Progenitor cell of endocrine pancreas (in vitro differentiated cells): ENCODE data around the gene STON1. TPM values are rescaled to one million over a fixed set of nuclear protein-coding genes. Genes with fewer than 3 reads are reported as not detected.

Experiments used
- DNase-seq: peaks from one replicate; pipeline ENCODE4 v3.0.0; 2021; ENCODE audit warnings: low spot score; ENCODE audit not compliant: unreplicated experiment
- H3K27ac Mint-ChIP-seq: 2 replicates; pipeline ENCODE4 v1.8.0; 2021; ENCODE audit warnings: mild to moderate bottlenecking, moderate library complexity, mixed read lengths
- H3K27me3 Mint-ChIP-seq: 2 replicates; pipeline ENCODE4 v1.8.0; 2021; ENCODE audit warnings: mixed read lengths
- H3K36me3 Mint-ChIP-seq: 2 replicates; pipeline ENCODE4 v1.8.0; 2022; ENCODE audit warnings: mixed read lengths; ENCODE audit not compliant: insufficient read depth
- H3K4me1 Mint-ChIP-seq: 2 replicates; pipeline ENCODE4 v1.8.0; 2021; ENCODE audit warnings: low read depth, mixed read lengths
- H3K4me3 Mint-ChIP-seq: 2 replicates; pipeline ENCODE4 v1.8.0; 2021; ENCODE audit warnings: low read depth, mild to moderate bottlenecking, moderate library complexity, mixed read lengths
- H3K9me3 Mint-ChIP-seq: 2 replicates; pipeline ENCODE4 v1.8.0; 2021; ENCODE audit warnings: low read depth, mixed read lengths
- total RNA-seq: library from RNA; stranded (reverse); gene quantifications from 2 replicates; pipeline ENCODE4 v1.2.1, GENCODE V29; 2021
- TF ChIP-seq, protein P1 (sequence below): fragments of 200-600 bp; sonication (generic); IDR thresholded peaks from one replicate; pipeline ENCODE4 v1.5.0; 2021; ENCODE audit warnings: antibody characterized with exemption, mild to moderate bottlenecking; ENCODE audit not compliant: unreplicated experiment

STON1 gene
- total RNA-seq, 1 donor from 2014 or later = 8.6 TPM

DNA sequence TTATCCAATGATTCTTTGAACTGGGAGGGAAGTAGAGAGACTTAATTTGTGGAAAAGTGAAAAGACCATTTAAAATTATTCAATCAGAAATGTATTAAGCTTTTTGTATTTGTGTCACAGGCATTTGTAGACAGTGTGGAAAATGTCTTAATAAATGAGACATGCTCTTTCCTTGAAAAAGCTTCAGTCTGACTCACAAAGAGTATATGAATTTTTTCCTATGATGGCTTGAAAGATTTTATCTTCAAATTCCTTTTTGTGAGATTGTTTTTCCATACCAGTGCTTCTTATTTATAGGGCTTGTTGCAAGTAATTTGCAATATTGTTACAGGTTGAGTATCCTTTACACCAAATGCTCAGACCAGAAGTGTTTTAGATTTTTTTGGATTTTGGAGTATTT lies 39.5 kb downstream of the STON1 start:
- Mint-ChIP-seq H3K9me3 (no peaks in the 10 kb centered on the region), H3K4me3 (no peak overlapping the region), H3K36me3 (no peaks in the 10 kb centered on the region)

DNA sequence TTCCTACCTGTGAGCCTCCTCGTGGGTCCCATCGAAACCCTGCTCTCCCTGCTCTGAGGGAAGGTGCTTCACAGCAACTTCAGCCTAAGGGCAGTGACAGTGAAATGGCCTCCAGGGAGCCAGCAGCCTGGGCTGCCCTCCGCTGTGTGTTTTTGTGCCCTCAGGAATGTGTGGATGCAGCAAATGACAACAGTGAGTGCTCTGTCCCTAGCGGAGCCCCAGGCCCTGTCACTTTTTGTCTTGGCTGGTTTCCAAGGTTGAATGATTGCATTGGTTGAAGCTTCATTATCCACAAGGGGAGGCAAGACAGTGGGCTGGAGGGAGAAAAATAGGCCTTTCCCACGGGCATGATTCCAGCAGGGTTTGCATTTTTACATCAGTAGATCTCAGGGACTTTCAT lies 42.9 kb downstream of the STON1 start:
- Mint-ChIP-seq H3K4me1 (peaks cover 1% of the 10 kb centered on the region), H3K4me3 (no peak overlapping the region), H3K36me3 (no peaks in the 10 kb centered on the region), H3K27ac (no peak overlapping the region), H3K9me3 (no peaks in the 10 kb centered on the region), H3K27me3 (no peaks in the 10 kb centered on the region)
- DNase-seq = no peak
- TF ChIP-seq, protein P1, sequence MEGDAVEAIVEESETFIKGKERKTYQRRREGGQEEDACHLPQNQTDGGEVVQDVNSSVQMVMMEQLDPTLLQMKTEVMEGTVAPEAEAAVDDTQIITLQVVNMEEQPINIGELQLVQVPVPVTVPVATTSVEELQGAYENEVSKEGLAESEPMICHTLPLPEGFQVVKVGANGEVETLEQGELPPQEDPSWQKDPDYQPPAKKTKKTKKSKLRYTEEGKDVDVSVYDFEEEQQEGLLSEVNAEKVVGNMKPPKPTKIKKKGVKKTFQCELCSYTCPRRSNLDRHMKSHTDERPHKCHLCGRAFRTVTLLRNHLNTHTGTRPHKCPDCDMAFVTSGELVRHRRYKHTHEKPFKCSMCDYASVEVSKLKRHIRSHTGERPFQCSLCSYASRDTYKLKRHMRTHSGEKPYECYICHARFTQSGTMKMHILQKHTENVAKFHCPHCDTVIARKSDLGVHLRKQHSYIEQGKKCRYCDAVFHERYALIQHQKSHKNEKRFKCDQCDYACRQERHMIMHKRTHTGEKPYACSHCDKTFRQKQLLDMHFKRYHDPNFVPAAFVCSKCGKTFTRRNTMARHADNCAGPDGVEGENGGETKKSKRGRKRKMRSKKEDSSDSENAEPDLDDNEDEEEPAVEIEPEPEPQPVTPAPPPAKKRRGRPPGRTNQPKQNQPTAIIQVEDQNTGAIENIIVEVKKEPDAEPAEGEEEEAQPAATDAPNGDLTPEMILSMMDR = no peak

More for the DNA sequence above, 39.5 kb downstream of the STON1 start:
- Mint-ChIP-seq H3K27ac (no peak overlapping the region), H3K27me3 (no peaks in the 10 kb centered on the region), H3K4me1 (peaks cover 6% of the 10 kb centered on the region)
- no peak for DNase-seq
- TF ChIP-seq, protein P1 = no peak

DNA sequence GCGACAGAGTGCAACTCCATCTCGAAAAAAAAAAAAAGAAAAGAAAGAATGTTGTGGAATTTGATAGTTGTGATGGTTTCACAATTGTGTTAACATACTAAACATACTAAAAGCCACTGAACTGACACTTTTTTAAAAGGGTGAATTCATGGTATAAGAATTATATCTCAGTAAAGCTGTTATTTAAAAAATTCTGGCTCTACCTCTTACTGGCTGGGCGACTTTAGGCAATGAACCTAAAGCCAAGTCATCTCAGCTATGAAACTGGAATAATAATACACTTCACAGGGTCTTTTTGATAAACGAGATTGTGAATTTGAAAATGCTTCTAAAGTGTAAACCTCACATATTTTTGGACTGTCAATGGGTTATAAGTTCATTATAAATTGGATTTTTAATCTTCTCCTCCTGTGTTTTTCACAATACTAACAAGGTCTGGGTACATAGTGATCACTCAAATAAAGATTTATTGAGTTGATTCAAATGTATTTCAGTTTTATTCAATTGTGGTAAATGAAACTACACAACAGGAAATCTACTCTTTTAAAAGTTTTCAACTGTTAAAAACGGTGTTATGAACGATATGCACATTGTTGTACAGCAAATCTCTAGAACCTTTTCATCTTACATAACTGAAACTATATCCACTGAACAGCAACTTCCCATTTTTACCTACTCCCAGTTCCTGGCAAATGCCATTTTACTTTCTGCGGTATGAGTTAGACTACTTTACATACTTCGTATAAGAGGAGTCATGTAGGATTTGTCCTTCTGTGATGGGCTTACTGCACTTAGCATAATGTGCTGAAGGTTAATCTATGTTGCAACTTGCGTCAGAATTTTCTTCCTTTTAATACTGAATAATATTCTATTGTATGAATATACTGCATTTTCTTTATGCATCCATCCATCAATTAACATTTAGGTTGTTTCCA lies 44.7 kb downstream of the STON1 start:
- peaks cover 1% of the 10 kb centered on the region for H3K4me1 Mint-ChIP-seq
- no peak for DNase-seq
- H3K9me3 Mint-ChIP-seq = no peaks in the 10 kb centered on the region
- no peaks in the 10 kb centered on the region for H3K27me3 Mint-ChIP-seq
- no peak overlapping the region for H3K4me3 Mint-ChIP-seq
- H3K36me3 Mint-ChIP-seq = peaks cover 2% of the 10 kb centered on the region
- H3K27ac Mint-ChIP-seq = no peak overlapping the region
- TF ChIP-seq, protein P1 = no peak

DNA sequence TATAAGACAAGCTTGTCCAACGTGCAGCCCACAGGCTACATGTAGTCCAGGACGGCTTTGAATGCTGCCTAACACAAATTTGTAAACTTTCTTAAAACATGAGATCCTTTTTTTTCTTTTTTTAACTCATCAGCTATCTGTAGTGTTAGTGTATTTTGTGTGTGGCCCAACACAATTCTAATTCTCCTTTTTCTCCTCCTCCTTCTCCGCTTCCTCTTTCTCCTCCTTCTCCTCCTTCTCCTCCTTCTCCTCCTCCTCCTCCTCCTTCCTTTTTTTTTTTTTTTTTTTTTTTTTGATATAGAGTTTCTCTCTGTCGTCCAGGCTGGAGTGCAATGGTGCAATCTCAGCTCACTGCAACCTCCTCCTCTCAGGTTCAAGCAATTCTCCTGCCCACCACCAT lies 48.4 kb downstream of the STON1 start:
- Mint-ChIP-seq H3K27ac (no peak overlapping the region), H3K9me3 (peaks cover 3% of the 10 kb centered on the region), H3K4me1 (no peaks in the 10 kb centered on the region), H3K4me3 (no peak overlapping the region), H3K36me3 (peaks cover 14% of the 10 kb centered on the region), H3K27me3 (no peaks in the 10 kb centered on the region)
- TF ChIP-seq, protein P1 = no peak
- no peak for DNase-seq

DNA sequence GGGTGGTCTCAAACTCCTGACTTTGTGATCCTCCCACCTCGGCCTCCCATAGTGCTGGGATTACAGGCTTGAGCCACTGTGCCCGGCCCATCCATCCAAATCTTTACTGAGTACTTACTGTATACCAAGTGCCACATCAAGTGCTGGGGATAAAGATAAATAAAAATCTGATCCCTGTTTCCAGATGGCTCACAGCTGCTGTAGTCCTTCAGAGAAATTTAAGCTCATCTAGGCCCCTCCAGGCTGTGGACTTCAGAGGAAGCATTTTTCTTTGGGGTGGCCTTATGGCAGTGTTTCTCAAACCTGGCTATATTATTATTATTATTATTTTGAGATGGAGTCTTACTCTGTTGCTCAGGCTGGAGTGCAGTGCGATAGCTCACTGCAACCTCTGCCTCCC lies 54.0 kb downstream of the STON1 start:
- no peaks in the 10 kb centered on the region for H3K27me3 Mint-ChIP-seq
- H3K9me3 Mint-ChIP-seq = peaks cover 3% of the 10 kb centered on the region
- no peak overlapping the region for H3K4me3 Mint-ChIP-seq
- peaks cover 8% of the 10 kb centered on the region for H3K4me1 Mint-ChIP-seq
- H3K27ac Mint-ChIP-seq = no peak overlapping the region
- TF ChIP-seq, protein P1 = no peak
- peaks cover 18% of the 10 kb centered on the region for H3K36me3 Mint-ChIP-seq
- DNase-seq = no peak
